A673 (cell line): ENCODE data around the gene CDON. TPM values are rescaled to one million over a fixed set of nuclear protein-coding genes. Genes with fewer than 3 reads are reported as not detected.
"Not testable (repeated sequence)": the region's sequence is repeated elsewhere in the genome, so short reads cannot be mapped to it uniquely, and the experiment has no call there.

ENCODE experiments used
- BruUV-seq: library from RNA; stranded (reverse); fragments of 400-500 nt; replicated peaks from 2 replicates; lab custom pipeline; 2021; lab: Mats Ljungman, UMichigan
- CTCF ChIA-PET: fragments of 300-600 bp; sonication (Branson Sonifier 250); formaldehyde crosslinking; loops from one replicate; lab custom pipeline; 2022; ENCODE audit warnings: antibody characterized with exemption; lab: Charles Lee
- POLR2A ChIA-PET: fragments of 300-600 bp; sonication (Branson Sonifier 250); formaldehyde crosslinking; loops from one replicate; lab custom pipeline; 2022; ENCODE audit warnings: antibody characterized with exemption; ENCODE audit not compliant: low non-redundant PET; lab: Charles Lee
- DNase-seq: peaks from one replicate; pipeline ENCODE4 v3.0.0-alpha.2; 2015; ENCODE audit warnings: low spot score
- H3K27ac ChIP-seq: fragments of 200-600 bp; sonication (generic); 2 replicates; pipeline ENCODE4 v1.5.1; 2016; ENCODE audit warnings: mixed run types, low read depth, mild to moderate bottlenecking, mixed read lengths, antibody characterized with exemption, low read length; ENCODE audit not compliant: poor library complexity, severe bottlenecking
- H3K27me3 ChIP-seq: fragments of 200-600 bp; sonication (generic); replicated peaks from 2 replicates; pipeline ENCODE4 v1.6.1; 2017; ENCODE audit warnings: mixed run types, low read depth, mild to moderate bottlenecking, mixed read lengths, antibody characterized with exemption, low read length; ENCODE audit not compliant: insufficient read depth, poor library complexity
- H3K36me3 ChIP-seq: fragments of 200-600 bp; sonication (generic); 2 replicates; pipeline ENCODE4 v1.6.1; 2016; ENCODE audit warnings: mixed run types, mild to moderate bottlenecking, mixed read lengths, antibody characterized with exemption, low read length; ENCODE audit not compliant: insufficient read depth, poor library complexity, severe bottlenecking
- H3K4me1 ChIP-seq: fragments of 200-600 bp; sonication (generic); 2 replicates; pipeline ENCODE4 v1.6.1; 2017; ENCODE audit warnings: mixed run types, mild to moderate bottlenecking, mixed read lengths, antibody characterized with exemption, low read length; ENCODE audit not compliant: insufficient read depth, poor library complexity, severe bottlenecking
- H3K4me3 ChIP-seq: fragments of 200-600 bp; sonication (generic); 2 replicates; pipeline ENCODE4 v1.5.1; 2016; ENCODE audit warnings: low read depth, mixed run types, mild to moderate bottlenecking, mixed read lengths, low read length; ENCODE audit not compliant: poor library complexity, severe bottlenecking
- H3K9me3 ChIP-seq: fragments of 200-600 bp; sonication (generic); 2 replicates; pipeline ENCODE4 v1.6.1; 2016; ENCODE audit warnings: mixed run types, low read depth, mild to moderate bottlenecking, mixed read lengths, antibody characterized with exemption, low read length; ENCODE audit not compliant: poor library complexity, severe bottlenecking
- CTCF ChIP-seq: fragments of 300-800, 200-600 bp; sonication (generic); conservative IDR thresholded peaks from 2 replicates; pipeline ENCODE4 v1.5.1; 2017; ENCODE audit warnings: low read depth, mild to moderate bottlenecking, antibody characterized with exemption, low read length, moderate library complexity, mixed read lengths
- EZH2 ChIP-seq: fragments of 200-600 bp; sonication (generic); IDR thresholded peaks from 2 replicates; pipeline ENCODE4 v1.6.1; 2017; ENCODE audit warnings: borderline replicate concordance, low read depth, mild to moderate bottlenecking, mixed read lengths, antibody characterized with exemption, low read length; ENCODE audit not compliant: poor library complexity, severe bottlenecking
- intact Hi-C: fragments of 100-400 bp; cut with micrococcal nuclease; formaldehyde crosslinking; loops from one replicate; pipeline ENCODE4 v1.10.0; 2022; ENCODE audit not compliant: unreplicated experiment
- total RNA-seq: library from RNA; stranded (reverse); gene quantifications from 2 replicates; pipeline ENCODE4 v1.2.3, GENCODE V29; 2021

CDON gene
- total RNA-seq, 1 experiment from 2014 or later = 25.3 TPM

- Histone ChIP-seq H3K27ac (no peak overlapping the region), H3K4me3 (no peak overlapping the region), H3K9me3 (no peaks in the 10 kb centered on the region), H3K36me3 (no peaks in the 10 kb centered on the region), H3K27me3 (peaks cover 31% of the 10 kb centered on the region), H3K4me1 (no peaks in the 10 kb centered on the region)
- POLR2A ChIA-PET = no interaction called here
- intact Hi-C loops = no loop called here
- CTCF ChIA-PET = interaction anchor here (0.7 kb wide), 1 partner anchor 271 kb away, joined by 3 read pairs; no protein-coding TSS in a partner anchor
- no peak for TF ChIP-seq EZH2
- TF ChIP-seq CTCF = no peak
- BruUV-seq = no TSS peak
- no peak for DNase-seq
These were observed 144.4 kb downstream of the CDON start for GRCh38 chr11:125918140-125918840.

GRCh38 chr11:125916683-125917347 is 145.9 kb downstream of the CDON start:
- Histone ChIP-seq H3K36me3 (no peaks in the 10 kb centered on the region), H3K27me3 (peaks cover 27% of the 10 kb centered on the region), H3K27ac (no peak overlapping the region), H3K9me3 (no peaks in the 10 kb centered on the region), H3K4me1 (no peaks in the 10 kb centered on the region), H3K4me3 (no peak overlapping the region)
- TF ChIP-seq EZH2 (no peak), CTCF (no peak)
- POLR2A ChIA-PET = no interaction called here
- intact Hi-C loops = no loop called here
- no TSS peak for BruUV-seq
- DNase-seq = no peak
- CTCF ChIA-PET = interaction anchor here (0.8 to 1.1 kb wide), 2 partner anchors 29 to 277 kb away, joined by 3 to 4 read pairs; no protein-coding TSS in a partner anchor

GRCh38 chr11:125914601-125915000 is 148.1 kb downstream of the CDON start:
- H3K9me3 ChIP-seq, CTCF ChIA-PET, H3K4me1 ChIP-seq, H3K36me3 ChIP-seq, intact Hi-C loops, DNase-seq, H3K4me3 ChIP-seq, BruUV-seq, POLR2A ChIA-PET, H3K27ac ChIP-seq: not testable (repeated sequence)
- peaks cover 40% of the 10 kb centered on the region for H3K27me3 ChIP-seq
- 0 out of 2 replicates have a peak, but pooled peaks have one; percentile 26 for TF ChIP-seq CTCF
